Vagina (tissue), 2 donors: ENCODE data around the gene MYO3B.

Experiments
- CTCF ChIP-seq, 3 experiments: fragments of 450-650 bp in 2 of 3; fragments of 200-600 bp in 1 of 3; sonication (generic) in 1 of 3; IDR thresholded peaks; one replicate each; pipeline ENCODE4 v1.5.1; 2017 to 2019; ENCODE audit warnings: antibody characterized with exemption in 3 of 3, mild to moderate bottlenecking in 2 of 3, moderate library complexity in 2 of 3
- POLR2A ChIP-seq, 2 donors: fragments of 450-650 bp; IDR thresholded peaks; one replicate each; pipeline ENCODE4 v1.6.1; 2017; ENCODE audit warnings: antibody characterized with exemption in 2 of 2, mild to moderate bottlenecking in 2 of 2, moderate library complexity in 2 of 2

- no peak for TF ChIP-seq POLR2A (IDR thresholded peaks at IDR 0.05)
- no peak for TF ChIP-seq CTCF (IDR thresholded peaks at IDR 0.05)
Observed at GRCh38 chr2:170585067-170585466, 407.1 kb downstream of the MYO3B start.
